IMR-90 (cell line): ENCODE results near the gene HIVEP3. TPM values are rescaled to one million over a fixed set of nuclear protein-coding genes. Genes with fewer than 3 reads are reported as not detected.

Experiments used
- ATAC-seq: fragments of 200-7000 bp; cut with Tn5 transposase; 2 replicates; pipeline ENCODE4 v1.9.1; 2020; ENCODE audit warnings: low read depth, mild to moderate bottlenecking, moderate library complexity
- BruUV-seq: library from RNA; stranded (reverse); fragments of 400-500 nt; replicated peaks from 2 replicates; lab custom pipeline; 2021; lab: Mats Ljungman, UMichigan
- CTCF ChIA-PET: fragments of 300-600 bp; formaldehyde crosslinking; extraction: SDS; loops from one replicate; lab custom pipeline; 2021; ENCODE audit warnings: antibody characterized with exemption; lab: Yijun Ruan, JAX
- POLR2A ChIA-PET: fragments of 300-600 bp; sonication (Branson Sonifier 250); formaldehyde crosslinking; loops from one replicate; lab custom pipeline; 2022; ENCODE audit warnings: antibody characterized with exemption; ENCODE audit not compliant: unreplicated experiment; lab: Charles Lee
- DNase-seq: peaks from one replicate; pipeline ENCODE4 v3.0.0; 2013
- H2AFZ ChIP-seq: replicated peaks from 2 replicates; pipeline ENCODE3; 2013; ENCODE audit warnings: low read length, mild to moderate bottlenecking; ENCODE audit not compliant: poor library complexity
- H2AK5ac ChIP-seq: 2 replicates; pipeline ENCODE4 v1.6.1; 2013; ENCODE audit warnings: low read depth, low read length, inconsistent platforms
- H2AK9ac ChIP-seq: replicated peaks from 2 replicates; pipeline ENCODE3; 2013; ENCODE audit warnings: mild to moderate bottlenecking, low read depth, low read length, moderate library complexity; ENCODE audit not compliant: poor library complexity
- H2BK120ac ChIP-seq: 2 replicates; pipeline ENCODE4 v1.6.1; 2013; ENCODE audit warnings: low read depth, low read length, inconsistent platforms
- H2BK15ac ChIP-seq: 3 replicates; pipeline ENCODE4 v1.6.1; 2013; ENCODE audit warnings: low read depth, low read length, inconsistent platforms
- H2BK20ac ChIP-seq: 2 replicates; pipeline ENCODE4 v1.6.1; 2013; ENCODE audit warnings: low read depth, mild to moderate bottlenecking, inconsistent platforms, low read length, moderate library complexity
- H2BK5ac ChIP-seq: 2 replicates; pipeline ENCODE4 v1.6.1; 2013; ENCODE audit warnings: mild to moderate bottlenecking, low read depth, low read length, inconsistent platforms; ENCODE audit not compliant: poor library complexity, severe bottlenecking
- H3K14ac ChIP-seq: replicated peaks from 2 replicates; pipeline ENCODE4 v1.6.1; 2013; ENCODE audit warnings: low read depth, low read length, inconsistent platforms
- H3K18ac ChIP-seq: 2 replicates; pipeline ENCODE4 v1.6.1; 2013; ENCODE audit warnings: low read depth, low read length, control low read depth
- H3K23ac ChIP-seq: 2 replicates; pipeline ENCODE4 v1.6.1; 2013; ENCODE audit warnings: low read depth, low read length, inconsistent platforms
- H3K27ac ChIP-seq: 2 replicates; pipeline ENCODE4 v1.5.1; 2013; ENCODE audit warnings: mild to moderate bottlenecking, control low read depth, low read length; ENCODE audit not compliant: insufficient read depth
- H3K27me3 ChIP-seq: 2 replicates; pipeline ENCODE4 v1.6.1; 2013; ENCODE audit warnings: low read length; ENCODE audit not compliant: control insufficient read depth, insufficient read depth
- H3K36me3 ChIP-seq: 2 replicates; pipeline ENCODE4 v1.6.1; 2013; ENCODE audit warnings: low read length, mixed read lengths; ENCODE audit not compliant: control insufficient read depth, insufficient read depth
- H3K4ac ChIP-seq: 2 replicates; pipeline ENCODE4 v1.6.1; 2013; ENCODE audit warnings: low read depth, low read length, inconsistent platforms
- H3K4me1 ChIP-seq: 2 replicates; pipeline ENCODE4 v1.6.1; 2013; ENCODE audit warnings: low read length, mixed read lengths; ENCODE audit not compliant: control insufficient read depth, insufficient read depth
- H3K4me2 ChIP-seq: 2 replicates; pipeline ENCODE4 v1.6.1; 2013; ENCODE audit warnings: low read depth, mild to moderate bottlenecking, control low read depth, low read length, moderate library complexity
- H3K4me3 ChIP-seq: 2 replicates; pipeline ENCODE4 v1.5.1; 2013; ENCODE audit warnings: low read depth, mild to moderate bottlenecking, control low read depth, low read length, moderate library complexity; ENCODE audit not compliant: insufficient read depth
- H3K56ac ChIP-seq: 2 replicates; pipeline ENCODE4 v1.6.1; 2013; ENCODE audit warnings: low read length, inconsistent platforms; ENCODE audit not compliant: insufficient read depth; ENCODE audit errors: extremely low read depth
- H3K79me1 ChIP-seq, 2 experiments: 2 replicates each; pipeline ENCODE4 v1.6.1; 2013; ENCODE audit warnings: low read length in 2 of 2, inconsistent platforms in 1 of 2, low read depth in 1 of 2
- H3K9ac ChIP-seq: 2 replicates; pipeline ENCODE4 v1.6.1; 2013; ENCODE audit warnings: low read depth, low read length, control low read depth
- H3K9me1 ChIP-seq: 2 replicates; pipeline ENCODE4 v1.6.1; 2013; ENCODE audit warnings: low read length, inconsistent platforms; ENCODE audit not compliant: insufficient read depth
- H3K9me3 ChIP-seq: 2 replicates; pipeline ENCODE4 v1.6.1; 2013; ENCODE audit warnings: low read length; ENCODE audit not compliant: control insufficient read depth, insufficient read depth
- H4K20me1 ChIP-seq: 2 replicates; pipeline ENCODE4 v1.6.1; 2013; ENCODE audit warnings: low read length, inconsistent platforms; ENCODE audit not compliant: insufficient read depth
- H4K5ac ChIP-seq: 2 replicates; pipeline ENCODE4 v1.6.1; 2013; ENCODE audit warnings: mild to moderate bottlenecking, low read depth, low read length, control low read depth
- H4K8ac ChIP-seq, 2 experiments: 2 replicates each; pipeline ENCODE4 v1.6.1; 2013; ENCODE audit warnings: low read depth in 2 of 2, low read length in 2 of 2, control low read depth in 1 of 2, inconsistent platforms in 1 of 2
- H4K91ac ChIP-seq: 2 replicates; pipeline ENCODE4 v1.6.1; 2013; ENCODE audit warnings: low read depth, low read length, inconsistent platforms; ENCODE audit not compliant: insufficient read depth
- CEBPB ChIP-seq: IDR thresholded peaks from 2 replicates; pipeline ENCODE4 v1.6.1; 2012; ENCODE audit warnings: low read depth, low read length, improper control_type of control experiment
- CHD1 ChIP-seq: IDR thresholded peaks from 2 replicates; pipeline ENCODE4 v1.6.1; 2012; ENCODE audit warnings: low read depth, low read length, improper control_type of control experiment
- MAZ ChIP-seq: IDR thresholded peaks from 2 replicates; pipeline ENCODE4 v1.6.1; 2012; ENCODE audit warnings: low read depth, mild to moderate bottlenecking, low read length, improper control_type of control experiment, moderate library complexity, borderline replicate concordance
- MXI1 ChIP-seq: IDR thresholded peaks from 2 replicates; pipeline ENCODE4 v1.6.1; 2012; ENCODE audit warnings: low read depth, mild to moderate bottlenecking, low read length, moderate library complexity, borderline replicate concordance
- RAD21 ChIP-seq: IDR thresholded peaks from 2 replicates; pipeline ENCODE4 v1.6.1; 2012; ENCODE audit warnings: low read length, improper control_type of control experiment
- RCOR1 ChIP-seq: IDR thresholded peaks from 2 replicates; pipeline ENCODE4 v1.6.1; 2012; ENCODE audit warnings: mild to moderate bottlenecking, low read length, improper control_type of control experiment; ENCODE audit not compliant: insufficient replicate concordance
- SMC3 ChIP-seq: fragments of 150-350 bp; IDR thresholded peaks from 2 replicates; pipeline ENCODE4 v1.6.1; 2016; ENCODE audit warnings: low read depth, mild to moderate bottlenecking, antibody characterized with exemption, low read length, moderate library complexity
- WGBS, 2 experiments: methylation state at CpG; one replicate each; pipeline versions ENCODE4 v1.1.5 to v1.1.7; 2013; ENCODE audit warnings: missing lambda C conversion rate in 2 of 2; ENCODE audit not compliant: insufficient read length in 1 of 2; ENCODE audit errors: extremely low coverage in 2 of 2; 5-methylcytosine and 5-hydroxymethylcytosine counted together
- dilution Hi-C: fragments of 300-500 bp; cut with HindIII; formaldehyde crosslinking; loops from one replicate; pipeline ENCODE4 v1.14.3; 2018; ENCODE audit warnings: low sequenced_read_pairs; ENCODE audit not compliant: unreplicated experiment
- in situ Hi-C: fragments of 300-500 bp; cut with MboI; formaldehyde crosslinking; loops from 3 replicates; pipeline ENCODE4 v1.14.3; 2019; ENCODE audit warnings: low sequenced_read_pairs, inconsistent platforms, mixed read lengths
- intact Hi-C: fragments of 100-400 bp; cut with micrococcal nuclease; formaldehyde crosslinking; loops from 2 replicates; pipeline ENCODE4 v1.10.0; 2022
- polyA plus RNA-seq, 3 experiments: library from polyadenylated mRNA; depleted of rRNA; stranded (reverse); fragments of >200 nt; gene quantifications; 2 replicates each; pipeline ENCODE4 v1.2.3, GENCODE V29; 2012; ENCODE audit warnings: low replicate concordance in 1 of 3
- total RNA-seq: library from RNA; depleted of rRNA; stranded (reverse); fragments of >200 nt; gene quantifications from 2 replicates; pipeline ENCODE4 v1.2.3, GENCODE V29; 2012
- TF ChIP-seq, protein P1 (sequence below): fragments of 150-350 bp; IDR thresholded peaks from 2 replicates; pipeline ENCODE4 v1.6.1; 2017; ENCODE audit warnings: mild to moderate bottlenecking, antibody characterized with exemption, low read length, low read depth

HIVEP3 gene
- total and polyA plus RNA-seq, 2 of the 4 experiments (the other 2 are of a cell fraction), result 1.4 to 4.0 TPM

DNA sequence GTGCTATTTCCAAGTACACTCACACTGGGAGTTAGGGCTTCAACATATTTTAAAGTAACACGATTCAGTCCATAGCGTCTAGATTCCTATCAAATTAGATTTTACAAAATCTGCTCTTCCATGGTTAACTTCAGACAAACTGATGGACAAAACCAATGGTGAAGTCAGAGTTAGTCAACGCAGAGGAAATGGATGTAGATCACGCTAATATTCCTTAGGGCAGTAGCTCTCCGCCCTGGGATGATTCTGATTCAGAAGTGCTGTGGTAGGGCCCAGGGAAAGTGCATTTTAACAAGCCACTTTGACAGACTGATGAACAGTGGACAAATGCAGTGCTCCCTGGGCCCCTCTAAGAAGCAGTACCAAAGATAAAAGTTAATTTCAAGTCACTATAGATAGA lies 83.2 kb downstream of the HIVEP3 start:
- Histone ChIP-seq H2BK20ac (no peak overlapping the region), H3K14ac (no peak overlapping the region), H3K9me3 (no peaks in the 10 kb centered on the region), H2BK5ac (no peak overlapping the region), H3K4me1 (no peaks in the 10 kb centered on the region), H3K9me1 (no peaks in the 10 kb centered on the region), H3K56ac (no peak overlapping the region), H4K20me1 (no peaks in the 10 kb centered on the region), H3K23ac (no peak overlapping the region), H3K27me3 (peaks cover 12% of the 10 kb centered on the region), H2BK15ac (no peak overlapping the region), H3K36me3 (no peaks in the 10 kb centered on the region), H3K4me3 (no peak overlapping the region), H2AK9ac (no peak overlapping the region), H4K91ac (no peak overlapping the region), H3K27ac (no peak overlapping the region), H3K4ac (no peak overlapping the region), H2AFZ (no peak overlapping the region), H3K4me2 (no peak overlapping the region), H2BK120ac (no peak overlapping the region), H3K9ac (no peak overlapping the region), H2AK5ac (no peak overlapping the region), H4K8ac (no peak overlapping the region), H3K79me1 (no peaks in the 10 kb centered on the region), H4K5ac (no peak overlapping the region), H3K18ac (no peak overlapping the region)
- in situ Hi-C loops (no loop called here), dilution Hi-C loops (no loop called here), intact Hi-C loops (no loop called here)
- CTCF ChIA-PET, result no interaction called here
- BruUV-seq, result no TSS peak
- peak; percentile 60 for DNase-seq
- no peak for ATAC-seq
- POLR2A ChIA-PET, result no interaction called here
- 82% methylated on average over 2 of the region's 5 CpGs; no CpG with 5 or more reads in 1 of the 2 experiments for WGBS, 2 experiments
- no peak for TF ChIP-seq MAZ
- no peak for TF ChIP-seq SMC3
- TF ChIP-seq, protein P1, sequence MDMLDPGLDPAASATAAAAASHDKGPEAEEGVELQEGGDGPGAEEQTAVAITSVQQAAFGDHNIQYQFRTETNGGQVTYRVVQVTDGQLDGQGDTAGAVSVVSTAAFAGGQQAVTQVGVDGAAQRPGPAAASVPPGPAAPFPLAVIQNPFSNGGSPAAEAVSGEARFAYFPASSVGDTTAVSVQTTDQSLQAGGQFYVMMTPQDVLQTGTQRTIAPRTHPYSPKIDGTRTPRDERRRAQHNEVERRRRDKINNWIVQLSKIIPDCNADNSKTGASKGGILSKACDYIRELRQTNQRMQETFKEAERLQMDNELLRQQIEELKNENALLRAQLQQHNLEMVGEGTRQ, result no peak
- TF ChIP-seq CEBPB, result no peak
- no peak for TF ChIP-seq CHD1
- TF ChIP-seq MXI1, result no peak
- TF ChIP-seq RCOR1, result no peak
- TF ChIP-seq RAD21, result no peak
